Stomach (tissue), 4 donors: ENCODE results near the gene BOLA3.

Experiments used
- CTCF ChIP-seq, 7 experiments: fragments of 450-650 bp in 4 of 7; fragments of 200-600 bp in 3 of 7; sonication (generic) in 3 of 7; IDR thresholded peaks; one replicate each; pipeline ENCODE4 v1.5.1; 2016 to 2019; ENCODE audit warnings: antibody characterized with exemption in 7 of 7, control low read depth in 2 of 7, mild to moderate bottlenecking in 1 of 7
- POLR2AphosphoS5 ChIP-seq, 3 donors: sonication (generic); formaldehyde crosslinking; IDR thresholded peaks; one replicate each; pipeline ENCODE4 v1.6.1; 2016; ENCODE audit warnings: antibody characterized with exemption in 3 of 3

GRCh38 chr2:74186038-74186437 lies 38.3 kb upstream of the BOLA3 start:
- TF ChIP-seq POLR2AphosphoS5 (IDR thresholded peaks at IDR 0.05) (no peak), CTCF (IDR thresholded peaks at IDR 0.05) (no peak)
